ENCODE measurements around the gene MYBPHL. TPM values are rescaled to one million over a fixed set of nuclear protein-coding genes. Genes with fewer than 3 reads are reported as not detected.

The MYBPHL gene
- total RNA-seq, 1 donor from 2014 or later: not detected

GRCh38 chr1:109295712-109296415 is 10.9 kb downstream of the MYBPHL start:
- TF ChIP-seq CTCF (IDR thresholded peaks at IDR 0.05; ENCODE audit: unreplicated experiment): no peak
- Mint-ChIP-seq H3K27me3 (ENCODE audit: unreplicated experiment) (peaks cover 7% of the 10 kb centered on the region), H3K4me3 (ENCODE audit: unreplicated experiment) (no peak overlapping the region), H3K4me1 (ENCODE audit: unreplicated experiment) (peaks cover 2% of the 10 kb centered on the region), H3K27ac (ENCODE audit: unreplicated experiment) (no peak overlapping the region), H3K36me3 (ENCODE audit: low read depth, unreplicated experiment) (no peaks in the 10 kb centered on the region), H3K9me3 (ENCODE audit: unreplicated experiment) (no peaks in the 10 kb centered on the region)
- DNase-seq (ENCODE audit: low spot score): no peak

- no peak for DNase-seq (ENCODE audit: low spot score)
- Mint-ChIP-seq H3K27me3 (ENCODE audit: unreplicated experiment) (peaks cover 7% of the 10 kb centered on the region), H3K9me3 (ENCODE audit: unreplicated experiment) (no peaks in the 10 kb centered on the region), H3K4me3 (ENCODE audit: unreplicated experiment) (no peak overlapping the region), H3K36me3 (ENCODE audit: low read depth, unreplicated experiment) (no peaks in the 10 kb centered on the region), H3K27ac (ENCODE audit: unreplicated experiment) (no peak overlapping the region), H3K4me1 (ENCODE audit: unreplicated experiment) (peaks cover 2% of the 10 kb centered on the region)
- no peak for TF ChIP-seq CTCF (IDR thresholded peaks at IDR 0.05; ENCODE audit: unreplicated experiment)
Measured at GRCh38 chr1:109294481-109294880, 12.3 kb downstream of the MYBPHL start.

GRCh38 chr1:109293026-109293425 is 13.8 kb downstream of the MYBPHL start:
- Mint-ChIP-seq H3K36me3 (ENCODE audit: low read depth, unreplicated experiment) (no peaks in the 10 kb centered on the region), H3K4me3 (ENCODE audit: unreplicated experiment) (no peak overlapping the region), H3K27me3 (ENCODE audit: unreplicated experiment) (peaks cover 7% of the 10 kb centered on the region), H3K9me3 (ENCODE audit: unreplicated experiment) (no peaks in the 10 kb centered on the region), H3K4me1 (ENCODE audit: unreplicated experiment) (no peaks in the 10 kb centered on the region), H3K27ac (ENCODE audit: unreplicated experiment) (no peak overlapping the region)
- no peak for TF ChIP-seq CTCF (IDR thresholded peaks at IDR 0.05; ENCODE audit: unreplicated experiment)
- no peak for DNase-seq (ENCODE audit: low spot score)

GRCh38 chr1:109292364-109292763 is 14.4 kb downstream of the MYBPHL start:
- Mint-ChIP-seq H3K36me3 (ENCODE audit: low read depth, unreplicated experiment) (no peaks in the 10 kb centered on the region), H3K9me3 (ENCODE audit: unreplicated experiment) (no peaks in the 10 kb centered on the region), H3K4me3 (ENCODE audit: unreplicated experiment) (no peak overlapping the region), H3K4me1 (ENCODE audit: unreplicated experiment) (no peaks in the 10 kb centered on the region), H3K27me3 (ENCODE audit: unreplicated experiment) (peaks cover 7% of the 10 kb centered on the region), H3K27ac (ENCODE audit: unreplicated experiment) (no peak overlapping the region)
- TF ChIP-seq CTCF (IDR thresholded peaks at IDR 0.05; ENCODE audit: unreplicated experiment): no peak
- no peak for DNase-seq (ENCODE audit: low spot score)

GRCh38 chr1:109290998-109291397 is 15.8 kb downstream of the MYBPHL start:
- Mint-ChIP-seq H3K4me1 (ENCODE audit: unreplicated experiment) (no peaks in the 10 kb centered on the region), H3K27ac (ENCODE audit: unreplicated experiment) (no peak overlapping the region)

More at GRCh38 chr1:109290998-109291397, 15.8 kb downstream of the MYBPHL start:
- Mint-ChIP-seq H3K27me3 (ENCODE audit: unreplicated experiment) (peaks cover 7% of the 10 kb centered on the region), H3K9me3 (ENCODE audit: unreplicated experiment) (no peaks in the 10 kb centered on the region), H3K36me3 (ENCODE audit: low read depth, unreplicated experiment) (no peaks in the 10 kb centered on the region), H3K4me3 (ENCODE audit: unreplicated experiment) (no peak overlapping the region)
- no peak for TF ChIP-seq CTCF (IDR thresholded peaks at IDR 0.05; ENCODE audit: unreplicated experiment)
- DNase-seq (ENCODE audit: low spot score): no peak
